Endometrial microvascular endothelial cells (primary cell): ENCODE results near the gene EPAS1. TPM values are rescaled to one million over a fixed set of nuclear protein-coding genes. Genes with fewer than 3 reads are reported as not detected.

Experiments used
- in situ Hi-C: cut with HindIII; loops from 2 replicates; pipeline ENCODE4 v1.10.0; 2017; ENCODE audit warnings: low sequenced_read_pairs, low pct_unique_long_range_greater_than_20kb; ENCODE audit errors: inconsistent ontology term
- total RNA-seq: library from RNA; depleted of rRNA; stranded (reverse); fragments of >200 nt; gene quantifications from one replicate; pipeline ENCODE4 v1.2.3, GENCODE V29; 2015; ENCODE audit errors: inconsistent ontology term

EPAS1 gene
- total RNA-seq, 1 donor from 2014 or later, result 254 TPM

DNA sequence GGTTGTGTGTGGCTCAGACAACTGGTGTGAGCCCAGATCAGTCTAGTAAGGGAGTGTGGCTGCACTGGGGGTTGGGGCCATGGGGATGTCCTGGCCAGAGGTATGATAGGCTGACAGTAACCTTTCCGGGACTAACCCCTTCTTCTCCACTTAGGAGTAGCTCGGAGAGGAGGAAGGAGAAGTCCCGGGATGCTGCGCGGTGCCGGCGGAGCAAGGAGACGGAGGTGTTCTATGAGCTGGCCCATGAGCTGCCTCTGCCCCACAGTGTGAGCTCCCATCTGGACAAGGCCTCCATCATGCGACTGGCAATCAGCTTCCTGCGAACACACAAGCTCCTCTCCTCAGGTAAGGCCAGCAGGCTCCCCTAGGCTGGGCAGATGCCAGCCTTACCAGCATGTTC is 49.5 kb downstream of the EPAS1 start:
- in situ Hi-C loops, result no loop called here

GRCh38 chr2:46347648-46348280 is 50.6 kb downstream of the EPAS1 start:
- in situ Hi-C loops, result no loop called here

- in situ Hi-C loops, result no loop called here
Observed at GRCh38 chr2:46349115-46349547, 51.9 kb downstream of the EPAS1 start.

DNA sequence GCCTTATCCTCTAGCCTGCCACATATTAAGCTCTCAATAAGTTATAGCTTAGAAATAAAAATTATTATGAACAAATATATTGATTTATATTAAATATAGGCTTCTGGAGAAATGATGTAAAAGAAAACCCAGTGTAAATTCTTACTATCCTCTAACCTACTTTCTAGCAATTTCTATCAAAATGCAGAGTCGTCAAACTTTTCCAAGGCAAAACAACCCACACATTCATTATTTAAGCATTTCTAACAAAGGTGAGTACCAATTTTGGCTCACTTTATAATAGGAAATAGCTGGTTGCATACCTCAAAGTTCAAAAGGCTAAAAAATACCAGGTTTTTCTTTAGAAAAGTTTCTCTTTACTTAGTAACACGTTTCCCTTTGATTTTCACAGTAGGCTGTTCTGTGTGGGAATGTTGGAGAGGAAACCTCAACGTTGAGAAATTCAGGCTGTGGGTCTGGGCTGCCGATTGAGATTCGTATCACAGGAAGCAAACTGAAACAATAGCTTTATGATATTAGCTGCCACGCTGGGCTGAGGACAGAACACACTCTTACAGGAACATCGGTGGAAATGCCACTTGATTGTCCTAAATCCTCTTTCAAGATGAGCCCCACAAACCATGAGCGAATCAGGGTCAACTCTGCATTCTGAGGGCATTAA is 53.0 kb downstream of the EPAS1 start:
- in situ Hi-C loops, result loop anchor here (25.0 kb wide), 1 partner anchor 313 kb away; no protein-coding TSS in a partner anchor

DNA sequence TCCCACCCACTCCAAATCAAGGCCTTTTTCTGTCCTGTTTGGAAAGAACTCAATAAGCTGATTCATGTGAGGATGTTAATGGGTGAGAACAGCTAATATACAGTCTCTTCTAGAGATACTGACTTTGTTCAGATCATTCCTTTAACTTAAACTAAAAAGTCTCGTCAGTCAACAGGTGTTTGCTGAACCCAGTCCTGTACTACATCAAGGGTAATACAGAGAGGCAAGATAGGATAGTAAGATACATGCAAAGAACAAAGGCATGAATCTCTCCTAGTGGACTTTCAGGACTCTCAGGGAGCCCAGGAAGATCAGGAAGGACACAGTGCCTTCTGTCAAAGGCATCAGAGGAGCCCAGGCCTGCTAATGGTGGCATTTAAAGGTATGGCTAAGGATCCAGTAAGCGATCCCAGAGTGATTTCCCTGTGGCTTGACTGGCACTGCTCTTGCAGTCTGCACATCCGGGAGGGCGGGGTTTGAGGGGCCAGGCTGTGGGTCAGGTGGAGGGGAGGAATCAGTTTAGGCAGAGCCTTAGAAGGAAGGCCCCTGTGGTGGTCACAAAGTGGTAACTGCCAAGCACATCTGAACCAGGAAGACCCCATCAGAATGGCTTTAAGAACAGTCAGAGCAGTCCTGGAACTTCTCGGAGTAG is 54.0 kb downstream of the EPAS1 start:
- in situ Hi-C loops, result loop anchor here (25.0 kb wide), 1 partner anchor 314 kb away; no protein-coding TSS in a partner anchor

GRCh38 chr2:46351750-46352138 is 54.5 kb downstream of the EPAS1 start:
- in situ Hi-C loops, result loop anchor here (25.0 kb wide), 1 partner anchor 314 kb away; no protein-coding TSS in a partner anchor

- in situ Hi-C loops, result loop anchor here (25.0 kb wide), 1 partner anchor 315 kb away; no protein-coding TSS in a partner anchor
Observed at GRCh38 chr2:46352621-46353020, 55.4 kb downstream of the EPAS1 start.

GRCh38 chr2:46353509-46353908 is 56.3 kb downstream of the EPAS1 start:
- in situ Hi-C loops, result loop anchor here (25.0 kb wide), 1 partner anchor 316 kb away; no protein-coding TSS in a partner anchor

- in situ Hi-C loops, result loop anchor here (25.0 kb wide), 1 partner anchor 318 kb away; no protein-coding TSS in a partner anchor
Observed at GRCh38 chr2:46355756-46356155, 58.5 kb downstream of the EPAS1 start.

DNA sequence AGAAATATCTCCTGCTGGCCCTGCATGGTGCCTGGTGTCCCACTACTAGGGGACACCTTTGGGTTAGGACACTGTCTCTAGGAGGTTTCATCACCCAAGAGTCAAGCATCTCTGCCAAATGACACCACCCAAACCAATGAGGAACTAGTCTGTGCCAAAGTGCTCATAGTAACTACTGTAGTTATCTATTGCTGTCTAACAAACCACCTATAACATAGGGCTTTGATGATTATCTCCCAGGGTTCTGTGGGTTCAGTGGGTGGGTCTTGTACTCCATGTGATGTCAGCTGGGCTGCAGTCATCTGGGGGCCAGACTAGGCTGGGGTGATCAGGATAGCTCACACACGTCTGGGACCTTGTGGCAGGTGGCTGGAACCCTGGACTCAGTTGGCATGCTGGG is 59.8 kb downstream of the EPAS1 start:
- in situ Hi-C loops, result loop anchor here (25.0 kb wide), 1 partner anchor 320 kb away; no protein-coding TSS in a partner anchor

DNA sequence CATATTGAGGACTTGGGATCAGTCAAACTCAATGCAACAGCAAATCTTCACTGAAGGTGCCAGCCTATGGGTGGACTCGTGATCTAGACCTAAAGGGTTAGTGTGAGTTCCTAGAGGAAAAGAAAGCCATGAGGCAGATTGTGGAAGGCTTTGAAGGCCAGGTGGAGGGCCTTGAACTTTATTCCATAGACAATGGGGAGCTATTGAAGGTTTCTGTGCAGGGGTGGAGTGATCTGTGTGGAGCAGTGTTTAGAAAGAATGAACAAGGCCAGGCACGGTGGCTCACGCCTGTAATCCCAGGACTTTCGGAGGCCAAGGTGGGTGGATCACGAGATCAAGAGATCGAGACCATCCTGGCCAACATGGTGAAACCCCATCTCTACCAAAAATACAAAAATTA is 61.5 kb downstream of the EPAS1 start:
- in situ Hi-C loops, result loop anchor here (25.0 kb wide), 1 partner anchor 321 kb away; no protein-coding TSS in a partner anchor

- in situ Hi-C loops, result loop anchor here (25.0 kb wide), 1 partner anchor 323 kb away; no protein-coding TSS in a partner anchor
Observed at GRCh38 chr2:46360303-46360702, 63.1 kb downstream of the EPAS1 start.

- in situ Hi-C loops, result loop anchor here (25.0 kb wide), 1 partner anchor 325 kb away; no protein-coding TSS in a partner anchor
Observed at GRCh38 chr2:46361920-46362666, 64.9 kb downstream of the EPAS1 start.

DNA sequence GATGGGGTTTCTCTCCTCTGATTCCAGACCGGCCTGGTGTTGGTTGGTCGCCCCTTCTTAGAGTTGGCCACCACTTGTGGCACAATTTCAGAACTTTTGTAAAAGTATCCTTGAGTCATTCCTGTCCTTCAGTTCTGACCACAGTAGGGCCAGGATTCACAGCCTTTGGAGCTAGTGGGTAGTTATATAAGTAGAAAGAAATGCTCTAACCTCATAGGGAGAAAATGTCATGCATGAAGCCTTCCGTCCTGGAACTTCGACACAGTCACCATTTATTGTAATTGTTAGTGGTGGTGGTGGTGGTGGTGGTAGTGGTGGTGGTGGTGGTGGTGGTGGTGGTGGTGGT is 65.4 kb downstream of the EPAS1 start:
- in situ Hi-C loops, result loop anchor here (25.0 kb wide), 1 partner anchor 325 kb away; no protein-coding TSS in a partner anchor

GRCh38 chr2:46363535-46364170 is 66.4 kb downstream of the EPAS1 start:
- in situ Hi-C loops, result loop anchor here (25.0 kb wide), 1 partner anchor 326 kb away; no protein-coding TSS in a partner anchor

- in situ Hi-C loops, result loop anchor here (25.0 kb wide), 1 partner anchor 328 kb away; no protein-coding TSS in a partner anchor
Observed at GRCh38 chr2:46364797-46365457, 67.7 kb downstream of the EPAS1 start.

GRCh38 chr2:46365913-46366667 is 68.9 kb downstream of the EPAS1 start:
- in situ Hi-C loops, result loop anchor here (25.0 kb wide), 1 partner anchor 329 kb away; no protein-coding TSS in a partner anchor
